A172 (cell line): Measurements from ENCODE around the gene NAT9. TPM values are rescaled to one million over a fixed set of nuclear protein-coding genes. Genes with fewer than 3 reads are reported as not detected.

Experiments
- DNase-seq: peaks from one replicate; pipeline ENCODE4 v3.0.0-alpha.2; 2015; ENCODE audit warnings: low spot score
- total RNA-seq: library from RNA; depleted of rRNA; stranded (reverse); fragments of >200 nt; shearing (Covaris generic); gene quantifications from 2 replicates; pipeline ENCODE4 v1.2.3, GENCODE V29; 2014

Gene NAT9
- total RNA-seq, 1 experiment from 2014 or later = 22.8 TPM

DNA sequence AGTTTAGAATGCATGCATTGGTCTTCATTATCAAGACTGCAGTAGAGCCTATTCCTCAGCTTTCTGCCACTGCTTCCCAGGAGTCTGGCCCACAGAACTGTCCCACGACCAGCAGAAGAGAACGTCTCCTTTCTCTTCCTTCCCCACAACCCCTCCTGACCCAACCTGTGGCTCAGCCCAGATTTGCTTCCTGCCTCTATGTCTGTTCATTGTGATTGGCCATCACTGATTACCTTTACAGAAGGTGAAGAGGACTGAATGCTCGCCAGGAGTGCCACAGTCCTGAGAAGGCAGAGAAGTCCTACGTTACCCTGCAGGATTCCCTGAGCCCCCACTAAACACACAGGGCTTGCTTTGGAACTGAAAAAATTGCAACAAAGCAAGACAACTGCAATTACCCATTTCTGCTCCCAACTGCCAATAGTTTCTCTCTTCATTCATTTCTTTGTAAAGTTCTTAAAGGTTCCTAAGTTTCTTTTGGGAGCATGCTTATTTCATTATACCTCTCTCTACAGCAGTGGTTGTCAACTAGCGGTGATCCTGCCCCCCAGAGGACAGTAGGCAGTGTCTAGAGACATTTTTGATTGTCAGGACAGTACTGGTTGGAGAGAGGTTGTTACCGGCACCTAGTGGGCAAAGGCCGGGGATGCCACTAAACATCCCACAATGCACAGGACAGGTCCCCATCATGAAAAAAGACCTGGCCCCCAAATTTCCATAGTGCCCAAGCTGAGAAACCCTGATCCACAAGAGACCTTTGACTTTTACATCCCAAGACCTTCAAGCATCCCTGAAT, 4.5 kb upstream of the NAT9 start:
- peak; percentile 80 for DNase-seq

- no peak for DNase-seq
Measured at GRCh38 chr17:74779948-74780400, 3.8 kb upstream of the NAT9 start.

DNA sequence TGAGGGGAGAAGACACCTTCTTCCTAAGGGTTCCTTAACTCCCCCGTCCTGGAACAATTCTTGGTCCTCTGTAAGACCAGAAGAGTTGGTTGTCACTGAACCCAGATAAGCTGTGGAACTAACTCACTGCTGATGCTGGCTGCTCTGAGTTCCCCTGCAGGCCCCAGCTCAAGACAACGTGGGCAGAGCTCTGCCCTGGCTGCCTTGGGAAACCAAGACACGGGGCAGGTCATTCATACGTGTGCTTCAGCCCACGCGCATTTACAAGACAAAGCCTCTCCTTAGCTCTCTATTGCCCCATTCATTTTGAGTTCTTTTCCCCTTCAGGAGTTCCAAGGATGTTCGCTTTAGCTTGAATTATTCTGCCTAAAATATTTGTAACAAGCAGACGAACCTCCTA, 3.4 kb upstream of the NAT9 start:
- DNase-seq = no peak

DNA sequence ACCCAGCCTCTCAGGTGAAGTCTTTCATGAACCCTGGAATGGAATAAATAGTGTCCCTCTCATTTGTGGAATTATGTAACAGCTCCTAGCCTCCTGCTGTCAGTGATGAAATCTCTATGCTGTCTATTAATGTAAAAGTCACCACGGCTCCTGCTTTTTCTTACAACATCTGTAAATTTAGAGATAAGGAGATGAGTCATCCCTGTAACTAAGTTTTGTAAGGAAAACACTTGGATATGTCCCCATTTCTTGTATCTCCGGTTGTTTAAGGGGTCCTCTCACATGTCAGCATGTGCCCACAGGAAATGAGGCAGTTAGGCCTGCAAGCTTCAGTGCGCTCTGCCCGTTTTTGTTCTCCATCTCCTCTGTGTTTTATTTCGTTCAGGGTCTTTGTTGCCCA, 2.8 kb upstream of the NAT9 start:
- peak; percentile 65 for DNase-seq

DNA sequence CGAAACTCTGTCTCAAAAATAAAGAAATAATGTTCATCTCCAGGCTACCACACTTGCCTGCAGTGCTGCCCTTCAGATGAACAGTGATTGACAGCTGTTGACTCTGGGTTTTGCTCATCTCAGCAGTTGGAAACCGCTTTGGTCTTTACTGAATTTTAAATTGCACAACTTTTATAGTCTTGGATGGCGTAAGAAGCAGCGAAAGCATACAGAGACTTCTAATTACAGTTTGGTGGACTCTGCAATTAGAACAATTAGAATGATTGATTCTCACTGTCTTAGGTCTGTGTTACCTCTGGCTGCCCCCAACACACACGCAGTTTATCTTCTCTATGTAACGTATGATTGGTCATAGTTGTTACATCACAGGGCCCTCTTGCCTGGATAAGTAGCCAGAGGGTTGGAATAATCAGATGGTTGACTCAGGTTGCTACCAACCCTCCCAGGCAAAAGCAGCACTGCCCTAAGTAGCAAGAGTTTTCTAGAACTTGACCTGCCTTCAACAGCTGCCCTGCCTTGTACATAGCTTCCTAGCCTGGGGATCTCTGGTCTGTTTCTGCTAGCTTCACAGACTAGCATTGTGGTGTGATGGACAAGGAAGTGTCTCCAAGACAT, 1.9 kb upstream of the NAT9 start:
- DNase-seq = no peak

DNA sequence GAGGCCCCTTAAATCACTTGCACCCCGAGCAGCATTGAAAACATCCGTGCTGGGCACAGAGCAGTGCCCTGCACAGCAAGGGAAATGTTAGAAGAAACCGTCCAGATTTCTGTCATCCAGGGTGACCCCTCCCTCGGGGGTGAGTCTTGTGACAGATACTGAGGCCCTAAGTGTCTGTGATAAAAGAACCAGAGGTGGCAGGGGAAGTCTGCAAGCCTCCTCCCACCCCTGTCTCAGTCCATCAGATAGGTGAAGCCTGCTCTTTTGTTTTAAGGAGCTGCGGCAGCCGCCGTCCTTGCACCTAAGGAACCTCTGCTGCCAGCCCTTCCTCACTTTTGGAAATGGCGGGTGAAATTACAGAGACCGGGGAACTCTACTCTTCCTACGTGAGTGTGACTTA, 845 bp upstream of the NAT9 start:
- DNase-seq = no peak

- DNase-seq = no peak
Measured at GRCh38 chr17:74775409-74776043, 619 bp downstream of the NAT9 start.

- peak; percentile 86 for DNase-seq
Measured at GRCh38 chr17:74773871-74774286, 2.3 kb downstream of the NAT9 start.

DNA sequence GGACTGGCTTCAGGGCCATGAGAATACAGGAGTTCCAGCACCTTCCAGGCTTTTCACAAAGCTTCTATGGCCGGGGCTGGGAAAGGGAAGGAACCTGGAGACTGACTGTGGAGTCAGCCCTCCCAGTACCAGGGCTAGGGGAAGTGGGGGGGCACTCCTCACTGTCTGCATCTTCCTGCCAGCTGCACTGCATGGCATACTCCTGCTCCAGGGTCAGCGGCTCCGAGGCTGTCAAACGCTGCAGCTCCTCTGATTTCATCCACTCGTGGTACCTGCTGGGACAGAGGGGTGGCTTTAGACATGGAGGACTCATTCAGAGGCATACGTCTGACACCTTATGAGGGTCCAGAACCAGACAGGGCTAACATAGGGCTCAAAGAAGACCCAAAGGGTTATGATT, 2.7 kb downstream of the NAT9 start:
- no peak for DNase-seq

- DNase-seq = no peak
Measured at GRCh38 chr17:74772053-74772452, 4.1 kb downstream of the NAT9 start.

DNA sequence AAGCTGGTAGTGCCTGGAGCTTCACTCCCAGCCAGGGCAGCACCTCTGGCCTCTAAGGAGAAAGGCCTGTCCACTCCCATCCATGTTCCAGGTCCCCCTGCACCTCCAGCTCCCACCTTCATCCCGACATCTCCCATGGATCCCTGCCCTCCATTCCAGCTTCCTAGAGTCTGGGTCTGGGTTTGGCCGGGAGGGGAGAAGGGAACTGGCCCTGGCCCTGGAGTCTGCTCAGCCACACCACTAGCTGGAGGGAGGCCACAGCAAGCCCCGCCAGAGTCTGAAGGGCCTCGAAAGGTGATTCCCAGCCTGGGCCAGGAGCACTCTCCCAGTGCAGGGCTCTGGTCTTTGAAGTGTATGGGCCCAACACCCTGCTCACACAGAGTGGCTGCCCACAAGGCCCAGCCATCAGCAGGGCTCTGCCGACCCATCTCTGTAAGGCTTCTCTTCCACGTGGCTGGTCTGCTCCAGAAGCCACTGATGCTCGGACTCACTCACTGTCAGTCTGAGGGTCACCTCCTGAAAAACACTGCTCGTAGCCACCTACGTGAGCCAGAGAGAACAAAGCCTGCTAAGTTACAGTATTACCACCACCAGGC, 4.7 kb downstream of the NAT9 start:
- DNase-seq = no peak

GRCh38 chr17:74770498-74771318, 5.4 kb downstream of the NAT9 start:
- no peak for DNase-seq

DNA sequence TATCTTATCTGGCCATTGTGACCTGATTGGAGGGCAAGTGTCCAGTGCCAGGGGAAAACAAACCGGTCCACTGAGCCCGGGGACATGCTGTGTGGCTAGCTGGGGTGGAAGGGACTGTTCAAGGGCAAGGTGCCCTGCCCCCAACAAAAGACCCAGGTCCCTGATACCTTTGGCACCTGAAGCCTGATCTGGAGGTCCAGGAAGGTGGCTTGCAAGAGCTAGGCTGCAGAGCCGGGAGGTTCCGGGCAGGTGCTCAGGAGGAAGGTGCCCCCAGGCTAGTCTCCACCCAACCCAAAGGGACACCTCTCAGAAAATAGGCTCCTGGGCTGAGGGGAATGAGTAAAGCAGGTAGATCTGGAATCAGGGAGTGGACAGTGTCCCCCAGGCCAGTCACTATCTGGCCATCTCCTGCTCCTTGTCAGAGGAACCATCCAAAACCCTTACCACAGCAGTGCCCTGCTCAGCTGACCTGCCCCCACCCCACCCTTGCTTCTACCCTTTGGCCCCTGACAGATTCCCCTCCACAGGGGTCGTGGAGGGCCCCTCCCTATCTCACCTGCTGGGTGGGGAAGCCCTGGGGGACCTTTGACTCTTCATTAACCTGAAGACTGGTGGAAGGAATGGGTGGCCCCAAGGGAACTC, 6.2 kb downstream of the NAT9 start:
- DNase-seq = no peak

- no peak for DNase-seq
Measured at GRCh38 chr17:74769266-74769855, 6.8 kb downstream of the NAT9 start.

DNA sequence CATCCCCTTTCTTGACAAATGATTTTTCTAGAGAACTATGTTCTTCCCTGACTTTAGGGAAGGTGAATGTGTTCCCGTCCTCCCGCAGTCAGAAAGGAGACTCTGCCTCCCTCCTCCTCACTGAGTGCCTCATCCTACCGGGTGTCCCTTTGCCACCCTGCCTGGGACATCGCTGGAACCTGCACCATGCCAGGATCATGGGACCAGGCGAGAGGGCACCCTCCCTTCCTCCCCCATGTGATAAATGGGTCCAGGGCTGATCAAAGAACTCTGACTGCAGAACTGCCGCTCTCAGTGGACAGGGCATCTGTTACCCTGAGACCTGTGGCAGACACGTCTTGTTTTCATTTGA, 7.4 kb downstream of the NAT9 start:
- DNase-seq = no peak

- peak; percentile 97 for DNase-seq
Measured at GRCh38 chr17:74768069-74768762, 7.9 kb downstream of the NAT9 start.

DNA sequence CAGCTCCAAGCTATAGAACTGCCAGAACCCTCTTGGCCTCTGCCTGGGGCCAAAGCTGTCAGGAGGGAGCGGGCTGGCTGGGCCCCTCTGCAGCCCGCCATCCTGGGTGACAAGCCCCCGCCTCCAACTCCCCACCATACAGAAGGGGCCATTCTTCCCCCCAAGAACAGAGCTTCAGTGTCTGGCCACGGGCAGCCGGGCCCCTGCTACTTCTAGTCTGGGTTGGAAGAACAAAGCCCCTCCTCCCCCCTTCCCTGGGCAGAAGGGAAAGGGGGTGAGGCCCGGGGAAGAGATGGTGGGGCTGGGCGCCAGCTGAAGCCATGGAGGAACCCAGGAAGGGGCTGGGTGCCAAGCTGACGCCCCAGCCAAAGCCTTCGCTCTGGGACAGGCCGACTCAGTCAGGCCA, 9.0 kb downstream of the NAT9 start:
- no peak for DNase-seq

GRCh38 chr17:74766413-74766812, 9.7 kb downstream of the NAT9 start:
- DNase-seq = no peak

DNA sequence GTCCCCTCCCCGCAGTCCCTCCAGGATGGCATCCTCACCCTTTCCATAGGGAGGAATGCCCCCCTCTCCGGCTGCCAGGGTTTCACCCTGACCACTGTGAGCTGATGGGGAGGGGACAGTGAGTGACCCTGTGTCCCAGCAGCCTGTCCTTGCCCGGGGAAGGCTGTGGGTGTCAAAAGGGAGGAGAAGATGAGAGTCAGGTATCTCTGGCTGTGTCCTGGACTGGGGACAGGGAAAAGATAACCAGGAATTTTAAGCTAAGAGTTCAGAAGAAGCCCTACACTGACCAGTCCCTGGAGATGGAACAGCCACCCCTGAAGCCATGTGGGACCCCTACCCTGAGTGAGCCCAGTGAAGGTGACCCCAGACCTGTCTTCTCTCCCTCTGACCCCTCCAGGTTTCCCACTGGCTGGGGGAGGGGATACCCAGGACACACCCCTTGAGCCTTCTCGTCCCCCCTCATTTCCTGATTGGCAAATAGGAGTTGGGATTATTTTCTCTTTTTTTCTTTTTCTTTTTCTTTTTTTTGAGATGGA, 11.3 kb downstream of the NAT9 start:
- no peak for DNase-seq
